Right cardiac atrium (tissue), 5 donors: ENCODE measurements around the gene SELPLG. TPM values are rescaled to one million over a fixed set of nuclear protein-coding genes. Genes with fewer than 3 reads are reported as not detected.
"Not testable (repeated sequence)": the region's sequence is repeated elsewhere in the genome, so short reads cannot be mapped to it uniquely, and the experiment has no call there.

Experiments used
- ATAC-seq, 2 donors: fragments of 200-7000 bp; cut with Tn5 transposase; one replicate each; pipeline versions ENCODE4 v1.8.0 to v1.9.1; 2020; ENCODE audit warnings: moderate library complexity in 2 of 2, mild to moderate bottlenecking in 1 of 2
- DNase-seq, 3 donors: peaks; one replicate each; pipeline ENCODE4 v3.0.0-alpha.2; 2020
- H3K27ac ChIP-seq: one replicate; pipeline ENCODE4 v1.5.1; 2013; ENCODE audit warnings: mild to moderate bottlenecking, low read length, control low read depth, moderate library complexity
- H3K27me3 ChIP-seq: one replicate; pipeline ENCODE4 v1.6.1; 2013; ENCODE audit not compliant: control insufficient read depth, insufficient read depth
- H3K4me1 ChIP-seq: one replicate; pipeline ENCODE4 v1.6.1; 2013; ENCODE audit warnings: low read length; ENCODE audit not compliant: control insufficient read depth, insufficient read depth
- H3K4me3 ChIP-seq: one replicate; pipeline ENCODE4 v1.5.1; 2013; ENCODE audit warnings: low read length, control low read depth
- H3K9me3 ChIP-seq: one replicate; pipeline ENCODE4 v1.6.1; 2013; ENCODE audit warnings: low read length; ENCODE audit not compliant: control insufficient read depth
- WGBS: extraction: QIAGEN DNeasy Blood & Tissue Kit; methylation state at CpG from one replicate; pipeline ENCODE4 v1.1.7; 2013; 5-methylcytosine and 5-hydroxymethylcytosine counted together
- intact Hi-C, 4 donors: fragments of 100-400 bp; cut with DNase I; formaldehyde crosslinking; loops; one replicate each; pipeline versions ENCODE4 v1.11.0 to v1.14.0; 2022 to 2023
- polyA plus RNA-seq: library from polyadenylated mRNA; stranded (reverse); fragments of 200-250 nt; gene quantifications from one replicate; pipeline ENCODE4 v1.2.3, GENCODE V29; 2013
- total RNA-seq, 4 donors: library from RNA; stranded (reverse); fragmentation: NEBNext Ultra II Directional; extraction: Animal tissue kit (Norgen Biotek cat#: 25700); gene quantifications; one replicate each; pipeline ENCODE4 v1.2.1, GENCODE V29; 2021
- donor health status: healthy with polysubstance abuse.
- donor health status: DM: no; HTN: yes; CAD: no.
- donor health status: DM: no; HTN: no; CAD: no.
- donor health status: DM: no; HTN: yes; CAD: no; lungs with severe emphysema.
- donor health status: DM: yes; HTN: yes; CAD: no.

Gene SELPLG
- total and polyA plus RNA-seq, 5 donors, result 1.9 to 6.2 (median 3.8) TPM

GRCh38 chr12:108629151-108629550 lies 4.5 kb downstream of the SELPLG start:
- 86% methylated on average over 5 of the region's 5 CpGs for WGBS
- DNase-seq (no peak), ATAC-seq (no peak)
- intact Hi-C loops, result no loop called here
- H3K4me3 ChIP-seq, result no peak overlapping the region
- H3K27ac ChIP-seq, result no peak overlapping the region
- peaks cover 5% of the 10 kb centered on the region for H3K4me1 ChIP-seq
- H3K9me3 ChIP-seq, result no peaks in the 10 kb centered on the region
- H3K27me3 ChIP-seq, result no peaks in the 10 kb centered on the region

- H3K4me1 ChIP-seq, result peaks cover 5% of the 10 kb centered on the region
- no peaks in the 10 kb centered on the region for H3K27me3 ChIP-seq
- no peak overlapping the region for H3K4me3 ChIP-seq
- no peak for DNase-seq
- H3K9me3 ChIP-seq, result no peaks in the 10 kb centered on the region
- ATAC-seq, result no peak
- no peak overlapping the region for H3K27ac ChIP-seq
- intact Hi-C loops, result no loop called here
- 89% methylated on average over 8 of the region's 8 CpGs for WGBS
Measured at GRCh38 chr12:108627134-108627920, 6.4 kb downstream of the SELPLG start.

- intact Hi-C loops, result no loop called here
- no peaks in the 10 kb centered on the region for H3K9me3 ChIP-seq
- no peak overlapping the region for H3K4me3 ChIP-seq
- DNase-seq (no peak), ATAC-seq (no peak)
- 74% methylated on average over 3 of the region's 3 CpGs for WGBS
- H3K4me1 ChIP-seq, result peaks cover 5% of the 10 kb centered on the region
- H3K27me3 ChIP-seq, result no peaks in the 10 kb centered on the region
- H3K27ac ChIP-seq, result no peak overlapping the region
Measured at GRCh38 chr12:108625228-108625627, 8.5 kb downstream of the SELPLG start.

GRCh38 chr12:108623577-108623976 lies 10.1 kb downstream of the SELPLG start:
- 97% methylated on average over 8 of the region's 8 CpGs for WGBS
- Histone ChIP-seq H3K27me3 (no peaks in the 10 kb centered on the region), H3K27ac (no peak overlapping the region), H3K9me3 (no peaks in the 10 kb centered on the region), H3K4me1 (no peaks in the 10 kb centered on the region), H3K4me3 (no peak overlapping the region)
- ATAC-seq (no peak), DNase-seq (peak in 1 of 3 donors; percentile 51)
- intact Hi-C loops, result no loop called here

- Histone ChIP-seq H3K27me3 (no peaks in the 10 kb centered on the region), H3K4me1 (no peaks in the 10 kb centered on the region), H3K9me3 (no peaks in the 10 kb centered on the region), H3K27ac (peak overlapping the region; percentile 20), H3K4me3 (no peak overlapping the region)
- 75% methylated on average over 14 of the region's 14 CpGs for WGBS
- DNase-seq, result peak in 1 of 3 donors; percentile 36
- intact Hi-C loops, result no loop called here
- ATAC-seq, result peak; percentile 11 to 26
Measured at GRCh38 chr12:108622921-108623514, 10.7 kb downstream of the SELPLG start.

GRCh38 chr12:108622421-108622820 lies 11.3 kb downstream of the SELPLG start:
- H3K27ac ChIP-seq, result peak overlapping the region; percentile 31
- intact Hi-C loops, result no loop called here
- ATAC-seq, result peak; percentile 55 to 86
- DNase-seq, result peak in 2 of 3 donors; percentile 26 to 46
- no peaks in the 10 kb centered on the region for H3K9me3 ChIP-seq
- 43% methylated on average over 4 of the region's 4 CpGs for WGBS
- H3K4me3 ChIP-seq, result no peak overlapping the region
- H3K4me1 ChIP-seq, result no peaks in the 10 kb centered on the region
- H3K27me3 ChIP-seq, result no peaks in the 10 kb centered on the region

- ATAC-seq (no peak), DNase-seq (peak in 1 of 3 donors; percentile 2)
- Histone ChIP-seq H3K9me3 (no peaks in the 10 kb centered on the region), H3K27me3 (no peaks in the 10 kb centered on the region), H3K27ac (no peak overlapping the region), H3K4me3 (no peak overlapping the region), H3K4me1 (no peaks in the 10 kb centered on the region)
- 57% methylated on average over 3 of the region's 3 CpGs for WGBS
- intact Hi-C loops, result no loop called here
Measured at GRCh38 chr12:108621161-108621560, 12.5 kb downstream of the SELPLG start.

- intact Hi-C loops, result no loop called here
- ATAC-seq (no peak), DNase-seq (peak in 1 of 3 donors; percentile 3)
- Histone ChIP-seq H3K4me1 (no peaks in the 10 kb centered on the region), H3K27me3 (no peaks in the 10 kb centered on the region), H3K4me3 (no peak overlapping the region), H3K9me3 (no peaks in the 10 kb centered on the region), H3K27ac (no peak overlapping the region)
- WGBS, result 93% methylated on average over 10 of the region's 10 CpGs
Measured at GRCh38 chr12:108620236-108620879, 13.3 kb downstream of the SELPLG start.

- no peak overlapping the region for H3K27ac ChIP-seq
- ATAC-seq (no peak), DNase-seq (no peak)
- intact Hi-C loops, result loop anchor here (2.0 to 5.0 kb wide), 4 partner anchors 47 to 55 kb away; no protein-coding TSS in a partner anchor
- H3K4me3 ChIP-seq, result no peak overlapping the region
- WGBS, result 83% methylated on average over 14 of the region's 14 CpGs
- H3K27me3 ChIP-seq, result no peaks in the 10 kb centered on the region
- no peaks in the 10 kb centered on the region for H3K9me3 ChIP-seq
- no peaks in the 10 kb centered on the region for H3K4me1 ChIP-seq
Measured at GRCh38 chr12:108619369-108620160, 14.1 kb downstream of the SELPLG start.

- H3K27ac ChIP-seq, H3K27me3 ChIP-seq, H3K9me3 ChIP-seq, ATAC-seq, DNase-seq, H3K4me1 ChIP-seq, H3K4me3 ChIP-seq: not testable (repeated sequence)
- 87% methylated on average over 4 of the region's 4 CpGs for WGBS
- intact Hi-C loops, result loop anchor here (2.0 to 5.0 kb wide), 4 partner anchors 47 to 54 kb away; no protein-coding TSS in a partner anchor
Measured at GRCh38 chr12:108618953-108619274, 14.8 kb downstream of the SELPLG start.
